ENCODE measurements around the gene C1D. TPM values are rescaled to one million over a fixed set of nuclear protein-coding genes. Genes with fewer than 3 reads are reported as not detected.

C1D gene
- total RNA-seq, 1 donor from 2014 or later = 15.1 TPM

DNA sequence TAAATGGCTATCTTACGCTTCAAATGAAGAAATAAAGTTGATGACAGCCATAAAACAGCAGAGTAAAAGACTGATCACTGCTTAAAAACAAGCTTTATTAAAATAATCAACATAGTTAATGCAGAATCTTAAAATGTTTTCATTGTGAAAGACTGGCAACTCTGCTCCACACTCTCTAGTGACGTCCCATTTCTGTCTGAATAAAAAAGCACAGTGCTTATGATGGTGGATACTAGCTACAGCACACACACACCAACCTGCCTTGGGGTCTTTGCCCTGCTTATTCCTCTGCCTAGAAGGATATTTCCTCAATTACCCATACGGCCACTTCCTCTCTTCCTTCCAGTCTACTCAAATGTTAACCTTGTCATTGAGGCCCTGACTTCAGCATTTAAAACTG, 19.1 kb downstream of the C1D start:
- Histone ChIP-seq H3K9ac (ENCODE audit: low read depth in 1 of 3, low read length in 3 of 3) (no peak overlapping the region), H3K36me3 (ENCODE audit: control insufficient read depth in 3 of 3, insufficient read depth in 3 of 3, low read length in 3 of 3) (peaks cover 0 to 9% (median 4%) of the 10 kb centered on the region in 3 donors), H3K9me3 (ENCODE audit: control insufficient read depth in 3 of 3, low read length in 3 of 3) (no peaks in the 10 kb centered on the region)

DNA sequence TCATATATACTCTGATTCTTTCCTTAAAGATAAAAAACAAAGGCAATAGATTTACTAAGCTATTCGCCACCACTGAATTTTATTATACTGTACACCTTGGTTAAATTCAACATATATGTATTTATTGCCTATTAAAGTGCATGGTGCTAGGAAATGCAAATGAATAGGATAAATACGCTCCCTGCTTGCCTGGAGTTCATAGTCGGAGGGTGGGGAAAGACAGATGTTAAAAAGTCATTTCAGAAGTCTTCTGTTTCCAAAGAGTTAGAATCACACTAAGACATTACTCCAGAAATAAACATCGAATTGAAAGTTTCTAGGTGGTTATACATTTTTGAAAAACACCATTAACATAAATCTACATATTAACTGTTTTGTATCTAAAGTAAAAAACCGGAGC, 19.8 kb downstream of the C1D start:
- Histone ChIP-seq H3K36me3 (ENCODE audit: control insufficient read depth in 3 of 3, insufficient read depth in 3 of 3, low read length in 3 of 3) (peaks cover 0 to 9% (median 4%) of the 10 kb centered on the region in 3 donors), H3K9ac (ENCODE audit: low read depth in 1 of 3, low read length in 3 of 3) (no peak overlapping the region)

More for the DNA sequence above, 19.1 kb downstream of the C1D start:
- Histone ChIP-seq H3K27me3 (ENCODE audit: control insufficient read depth in 3 of 3, insufficient read depth in 3 of 3, low read length in 3 of 3) (no peaks in the 10 kb centered on the region), H3K27ac (ENCODE audit: low read depth, low read length) (no peak overlapping the region), H3K4me1 (ENCODE audit: control insufficient read depth in 3 of 3, insufficient read depth in 3 of 3, low read length in 3 of 3) (no peaks in the 10 kb centered on the region), H3K4me3 (ENCODE audit: low read length in 3 of 3) (no peak overlapping the region)

DNA sequence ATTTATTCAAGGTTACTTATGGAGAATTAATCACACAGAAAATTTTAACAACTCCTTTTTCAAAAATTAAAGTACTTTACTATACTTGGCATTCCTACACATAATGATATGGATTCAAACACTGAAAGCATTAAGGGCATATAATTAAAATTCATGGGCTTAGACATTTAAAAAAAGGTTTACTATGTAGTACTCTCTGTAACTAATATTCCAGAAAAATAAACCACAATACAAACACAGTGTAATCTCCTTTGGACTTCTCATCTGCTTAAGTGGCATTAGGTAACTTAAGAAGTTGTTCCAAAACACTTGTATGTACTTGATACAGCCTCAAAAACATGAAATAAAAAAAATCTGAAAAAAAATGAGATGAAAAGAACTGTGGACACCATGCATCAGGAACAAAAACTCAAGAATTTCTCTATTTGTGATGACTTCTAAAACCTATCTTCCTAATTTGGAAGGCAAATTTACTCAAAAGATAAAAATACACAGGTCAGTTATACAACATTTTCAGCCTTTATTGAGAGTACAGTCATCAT, 21.0 kb downstream of the C1D start:
- no peak overlapping the region for H3K9ac ChIP-seq (ENCODE audit: low read depth in 1 of 3, low read length in 3 of 3)
- no peaks in the 10 kb centered on the region for H3K4me1 ChIP-seq (ENCODE audit: control insufficient read depth in 3 of 3, insufficient read depth in 3 of 3, low read length in 3 of 3)
- peaks cover 0 to 9% (median 4%) of the 10 kb centered on the region in 3 donors for H3K36me3 ChIP-seq (ENCODE audit: control insufficient read depth in 3 of 3, insufficient read depth in 3 of 3, low read length in 3 of 3)
- no peaks in the 10 kb centered on the region for H3K27me3 ChIP-seq (ENCODE audit: control insufficient read depth in 3 of 3, insufficient read depth in 3 of 3, low read length in 3 of 3)
- H3K9me3 ChIP-seq (ENCODE audit: control insufficient read depth in 3 of 3, low read length in 3 of 3) = no peaks in the 10 kb centered on the region
- no peak overlapping the region for H3K27ac ChIP-seq (ENCODE audit: low read depth, low read length)
- H3K4me3 ChIP-seq (ENCODE audit: low read length in 3 of 3) = no peak overlapping the region

More for the DNA sequence above, 19.8 kb downstream of the C1D start:
- no peaks in the 10 kb centered on the region for H3K27me3 ChIP-seq (ENCODE audit: control insufficient read depth in 3 of 3, insufficient read depth in 3 of 3, low read length in 3 of 3)
- H3K9me3 ChIP-seq (ENCODE audit: control insufficient read depth in 3 of 3, low read length in 3 of 3) = no peaks in the 10 kb centered on the region
- H3K4me3 ChIP-seq (ENCODE audit: low read length in 3 of 3) = no peak overlapping the region
- no peaks in the 10 kb centered on the region for H3K4me1 ChIP-seq (ENCODE audit: control insufficient read depth in 3 of 3, insufficient read depth in 3 of 3, low read length in 3 of 3)
- no peak overlapping the region for H3K27ac ChIP-seq (ENCODE audit: low read depth, low read length)

DNA sequence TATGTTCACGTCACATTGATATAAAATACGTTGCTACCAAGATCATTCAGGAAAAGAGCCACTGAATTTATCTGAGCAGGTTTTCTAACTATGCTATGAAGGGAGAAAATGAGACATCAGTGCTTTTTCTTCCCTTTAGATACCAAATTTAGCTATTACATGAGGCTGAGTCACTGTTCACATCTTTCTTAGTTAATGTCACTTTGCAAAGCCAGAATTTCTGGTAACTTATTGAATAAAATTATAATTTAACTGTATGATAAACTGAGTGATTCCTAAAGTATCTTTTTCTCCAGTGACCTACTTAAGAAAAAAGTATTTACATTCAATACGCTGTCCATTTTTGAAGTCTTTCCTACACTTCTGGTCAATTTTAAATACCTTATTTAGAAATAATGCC, 22.7 kb downstream of the C1D start:
- Histone ChIP-seq H3K27ac (ENCODE audit: low read depth, low read length) (no peak overlapping the region), H3K4me1 (ENCODE audit: control insufficient read depth in 3 of 3, insufficient read depth in 3 of 3, low read length in 3 of 3) (no peaks in the 10 kb centered on the region), H3K27me3 (ENCODE audit: control insufficient read depth in 3 of 3, insufficient read depth in 3 of 3, low read length in 3 of 3) (no peaks in the 10 kb centered on the region), H3K4me3 (ENCODE audit: low read length in 3 of 3) (no peak overlapping the region), H3K9ac (ENCODE audit: low read depth in 1 of 3, low read length in 3 of 3) (no peak overlapping the region), H3K36me3 (ENCODE audit: control insufficient read depth in 3 of 3, insufficient read depth in 3 of 3, low read length in 3 of 3) (peaks cover 0 to 4% (median 4%) of the 10 kb centered on the region in 3 donors), H3K9me3 (ENCODE audit: control insufficient read depth in 3 of 3, low read length in 3 of 3) (no peaks in the 10 kb centered on the region)

DNA sequence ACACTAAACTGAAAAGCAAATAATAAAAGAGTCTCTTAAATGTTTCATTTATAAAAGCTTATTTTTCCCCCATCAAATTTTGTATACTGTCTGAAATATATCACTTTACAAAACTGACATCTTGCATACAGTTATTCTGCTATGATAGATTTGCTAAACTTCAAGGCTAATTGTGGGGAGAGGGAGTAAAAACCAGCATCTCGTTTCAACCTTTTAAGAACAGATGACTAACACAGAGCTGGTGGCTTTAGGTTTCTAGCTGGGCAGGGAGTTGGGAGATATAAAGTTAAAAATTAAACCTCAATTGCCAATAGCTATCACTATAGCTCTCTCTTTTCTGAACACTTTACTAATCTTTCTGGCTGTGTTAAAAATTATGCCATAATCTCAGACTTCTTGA, 23.5 kb downstream of the C1D start:
- peaks cover 0 to 4% (median 4%) of the 10 kb centered on the region in 3 donors for H3K36me3 ChIP-seq (ENCODE audit: control insufficient read depth in 3 of 3, insufficient read depth in 3 of 3, low read length in 3 of 3)
- no peaks in the 10 kb centered on the region for H3K27me3 ChIP-seq (ENCODE audit: control insufficient read depth in 3 of 3, insufficient read depth in 3 of 3, low read length in 3 of 3)
- no peak overlapping the region for H3K4me3 ChIP-seq (ENCODE audit: low read length in 3 of 3)
- H3K27ac ChIP-seq (ENCODE audit: low read depth, low read length) = no peak overlapping the region
- H3K9ac ChIP-seq (ENCODE audit: low read depth in 1 of 3, low read length in 3 of 3) = no peak overlapping the region
- no peaks in the 10 kb centered on the region for H3K9me3 ChIP-seq (ENCODE audit: control insufficient read depth in 3 of 3, low read length in 3 of 3)
- H3K4me1 ChIP-seq (ENCODE audit: control insufficient read depth in 3 of 3, insufficient read depth in 3 of 3, low read length in 3 of 3) = no peaks in the 10 kb centered on the region

DNA sequence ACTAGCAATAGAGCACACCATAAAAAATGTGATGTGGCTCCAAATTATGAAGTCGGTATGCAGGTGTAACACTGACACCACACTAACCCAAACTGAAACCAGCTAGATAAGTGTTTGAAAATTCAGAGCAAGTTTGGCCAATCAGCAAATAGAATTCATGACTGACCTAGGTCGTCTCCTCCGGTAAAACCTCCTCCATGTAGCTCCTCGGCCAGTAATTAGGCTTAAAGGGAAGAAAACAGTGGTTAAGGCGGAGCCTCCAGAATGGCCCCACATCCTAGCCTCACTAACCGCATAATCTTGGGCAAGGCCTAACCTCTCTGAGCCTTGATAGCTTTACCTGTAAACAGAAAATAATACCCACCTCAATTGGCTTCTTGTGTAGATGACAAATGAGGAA, 30.1 kb downstream of the C1D start:
- H3K36me3 ChIP-seq (ENCODE audit: control insufficient read depth in 3 of 3, insufficient read depth in 3 of 3, low read length in 3 of 3) = no peaks in the 10 kb centered on the region
- H3K9ac ChIP-seq (ENCODE audit: low read depth in 1 of 3, low read length in 3 of 3) = no peak overlapping the region
- no peaks in the 10 kb centered on the region for H3K9me3 ChIP-seq (ENCODE audit: control insufficient read depth in 3 of 3, low read length in 3 of 3)
- H3K27me3 ChIP-seq (ENCODE audit: control insufficient read depth in 3 of 3, insufficient read depth in 3 of 3, low read length in 3 of 3) = no peaks in the 10 kb centered on the region
- no peak overlapping the region for H3K4me3 ChIP-seq (ENCODE audit: low read length in 3 of 3)
- no peak overlapping the region for H3K27ac ChIP-seq (ENCODE audit: low read depth, low read length)
- H3K4me1 ChIP-seq (ENCODE audit: control insufficient read depth in 3 of 3, insufficient read depth in 3 of 3, low read length in 3 of 3) = no peaks in the 10 kb centered on the region

DNA sequence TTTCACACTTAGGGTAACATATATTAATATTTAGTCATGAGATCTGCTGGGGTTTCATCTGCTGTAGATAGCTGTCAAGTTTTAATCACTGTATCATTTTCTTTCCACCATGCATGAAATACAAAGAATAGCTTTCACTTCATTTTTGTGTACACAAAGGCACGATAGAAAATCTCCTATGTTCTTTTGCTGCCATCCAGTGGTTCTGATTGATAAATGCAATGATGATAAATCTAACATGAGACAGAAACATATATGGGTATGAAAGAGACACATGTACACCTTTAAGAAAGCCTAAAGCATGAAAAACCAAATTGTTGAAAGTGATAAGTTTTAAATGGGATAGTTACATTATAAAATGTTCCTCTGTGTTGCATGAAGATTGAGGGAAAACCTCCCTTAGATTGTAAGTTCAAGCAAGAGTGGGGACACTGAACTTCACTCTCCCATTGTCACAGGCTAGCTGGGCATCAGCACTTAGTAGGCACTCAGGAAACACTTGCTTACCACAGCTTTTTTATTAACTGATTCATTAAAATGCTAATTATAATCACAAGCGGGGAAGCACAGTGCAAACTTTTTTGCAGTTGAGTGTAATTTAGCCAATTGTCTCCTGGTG, 31.2 kb downstream of the C1D start:
- H3K9ac ChIP-seq (ENCODE audit: low read depth in 1 of 3, low read length in 3 of 3) = no peak overlapping the region
- H3K36me3 ChIP-seq (ENCODE audit: control insufficient read depth in 3 of 3, insufficient read depth in 3 of 3, low read length in 3 of 3) = no peaks in the 10 kb centered on the region
- H3K4me1 ChIP-seq (ENCODE audit: control insufficient read depth in 3 of 3, insufficient read depth in 3 of 3, low read length in 3 of 3) = no peaks in the 10 kb centered on the region
- H3K27ac ChIP-seq (ENCODE audit: low read depth, low read length) = no peak overlapping the region
- H3K27me3 ChIP-seq (ENCODE audit: control insufficient read depth in 3 of 3, insufficient read depth in 3 of 3, low read length in 3 of 3) = no peaks in the 10 kb centered on the region
- no peak overlapping the region for H3K4me3 ChIP-seq (ENCODE audit: low read length in 3 of 3)
- H3K9me3 ChIP-seq (ENCODE audit: control insufficient read depth in 3 of 3, low read length in 3 of 3) = no peaks in the 10 kb centered on the region

DNA sequence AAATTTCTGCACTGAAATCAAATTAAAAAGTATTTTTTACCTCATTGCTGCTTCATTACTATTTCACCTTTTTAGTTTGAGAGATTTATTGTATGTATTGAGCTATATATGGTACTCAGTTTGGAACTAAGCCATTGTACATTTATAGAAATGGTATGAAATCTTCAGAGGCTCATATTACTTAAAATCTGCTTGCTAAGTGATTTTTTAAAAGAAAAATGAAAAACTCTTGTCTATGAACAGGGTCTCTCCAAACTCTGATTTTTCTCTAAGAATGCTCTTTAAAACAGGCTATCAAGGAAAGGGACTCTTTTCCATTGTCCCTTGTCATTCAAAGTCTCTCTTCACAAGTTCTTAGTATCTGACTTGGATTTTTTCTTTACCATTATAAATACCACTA, 31.8 kb downstream of the C1D start:
- Histone ChIP-seq H3K4me1 (ENCODE audit: control insufficient read depth in 3 of 3, insufficient read depth in 3 of 3, low read length in 3 of 3) (no peaks in the 10 kb centered on the region), H3K36me3 (ENCODE audit: control insufficient read depth in 3 of 3, insufficient read depth in 3 of 3, low read length in 3 of 3) (no peaks in the 10 kb centered on the region), H3K27me3 (ENCODE audit: control insufficient read depth in 3 of 3, insufficient read depth in 3 of 3, low read length in 3 of 3) (no peaks in the 10 kb centered on the region), H3K4me3 (ENCODE audit: low read length in 3 of 3) (no peak overlapping the region), H3K9ac (ENCODE audit: low read depth in 1 of 3, low read length in 3 of 3) (no peak overlapping the region), H3K27ac (ENCODE audit: low read depth, low read length) (no peak overlapping the region), H3K9me3 (ENCODE audit: control insufficient read depth in 3 of 3, low read length in 3 of 3) (no peaks in the 10 kb centered on the region)

DNA sequence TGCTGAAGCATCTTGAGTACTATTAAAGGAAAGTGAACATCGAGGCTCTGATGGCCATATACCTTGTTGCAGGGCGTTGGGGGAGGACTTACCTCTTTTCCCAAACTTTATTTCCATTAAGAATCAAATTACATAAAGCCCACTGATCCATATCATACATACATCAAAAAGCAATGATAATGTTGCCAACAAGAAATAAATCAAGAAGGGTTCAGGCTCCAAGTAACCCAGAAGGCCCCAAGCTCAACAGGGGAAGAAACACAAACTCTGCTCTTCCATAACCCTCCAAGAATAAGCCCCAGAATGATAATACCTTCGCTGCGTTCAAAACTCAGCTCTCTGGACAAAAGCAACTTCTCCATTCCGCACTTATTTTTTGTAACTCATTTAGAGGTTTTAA, 32.3 kb downstream of the C1D start:
- Histone ChIP-seq H3K4me3 (ENCODE audit: low read length in 3 of 3) (no peak overlapping the region), H3K4me1 (ENCODE audit: control insufficient read depth in 3 of 3, insufficient read depth in 3 of 3, low read length in 3 of 3) (no peaks in the 10 kb centered on the region), H3K27me3 (ENCODE audit: control insufficient read depth in 3 of 3, insufficient read depth in 3 of 3, low read length in 3 of 3) (no peaks in the 10 kb centered on the region), H3K9me3 (ENCODE audit: control insufficient read depth in 3 of 3, low read length in 3 of 3) (no peaks in the 10 kb centered on the region), H3K9ac (ENCODE audit: low read depth in 1 of 3, low read length in 3 of 3) (no peak overlapping the region), H3K36me3 (ENCODE audit: control insufficient read depth in 3 of 3, insufficient read depth in 3 of 3, low read length in 3 of 3) (no peaks in the 10 kb centered on the region), H3K27ac (ENCODE audit: low read depth, low read length) (no peak overlapping the region)

DNA sequence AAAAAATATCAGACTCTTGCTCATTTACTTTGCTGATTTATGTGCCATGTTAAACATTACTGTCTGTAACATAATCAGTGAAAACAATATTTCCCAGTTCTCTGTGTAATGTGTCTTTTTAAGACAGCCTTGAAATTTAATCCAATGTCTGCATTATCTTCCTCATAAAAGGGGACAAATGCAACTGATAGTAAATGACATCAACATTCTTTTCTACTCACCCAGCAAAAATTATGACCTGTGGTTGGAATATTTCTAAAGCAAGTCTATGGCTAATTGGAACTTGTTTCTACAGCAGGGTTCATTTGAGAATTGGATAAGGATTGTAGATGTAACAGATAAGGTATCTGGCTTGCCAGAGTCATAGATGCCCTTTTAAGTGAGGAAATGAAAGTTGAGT, 34.8 kb downstream of the C1D start:
- H3K36me3 ChIP-seq (ENCODE audit: control insufficient read depth in 3 of 3, insufficient read depth in 3 of 3, low read length in 3 of 3) = no peaks in the 10 kb centered on the region
- no peaks in the 10 kb centered on the region for H3K9me3 ChIP-seq (ENCODE audit: control insufficient read depth in 3 of 3, low read length in 3 of 3)
- no peaks in the 10 kb centered on the region for H3K4me1 ChIP-seq (ENCODE audit: control insufficient read depth in 3 of 3, insufficient read depth in 3 of 3, low read length in 3 of 3)
- no peak overlapping the region for H3K27ac ChIP-seq (ENCODE audit: low read depth, low read length)
- H3K9ac ChIP-seq (ENCODE audit: low read depth in 1 of 3, low read length in 3 of 3) = no peak overlapping the region
- H3K4me3 ChIP-seq (ENCODE audit: low read length in 3 of 3) = no peak overlapping the region
- no peaks in the 10 kb centered on the region for H3K27me3 ChIP-seq (ENCODE audit: control insufficient read depth in 3 of 3, insufficient read depth in 3 of 3, low read length in 3 of 3)
